GM11168 (cell line): ENCODE measurements around the gene MOCS2.

Source experiments
- in situ Hi-C: fragments of 300-500 bp; cut with MboI; formaldehyde crosslinking; loops from one replicate; pipeline ENCODE4 v1.12.0; 2022; ENCODE audit warnings: low sequenced_read_pairs; ENCODE audit not compliant: unreplicated experiment

MOCS2 gene

GRCh38 chr5:53059281-53059680 lies 50.3 kb downstream of the MOCS2 start:
- in situ Hi-C loops = no loop called here

DNA sequence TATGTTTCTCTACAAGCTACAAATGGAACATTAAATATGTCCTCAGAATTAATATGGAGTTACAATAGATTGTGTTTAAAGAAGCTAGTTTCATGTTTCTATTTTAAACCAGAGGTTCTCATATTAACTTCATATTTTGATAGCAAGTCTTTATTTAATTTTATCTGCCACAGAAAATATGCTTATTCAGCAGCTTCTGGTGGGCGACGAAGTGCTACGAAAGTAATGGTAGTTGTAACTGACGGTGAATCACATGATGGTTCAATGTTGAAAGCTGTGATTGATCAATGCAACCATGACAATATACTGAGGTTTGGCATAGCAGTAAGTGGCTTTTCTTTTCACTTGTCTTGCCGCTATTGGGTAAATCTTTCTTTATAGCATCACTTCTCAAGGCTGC lies 54.2 kb downstream of the MOCS2 start:
- in situ Hi-C loops = no loop called here

DNA sequence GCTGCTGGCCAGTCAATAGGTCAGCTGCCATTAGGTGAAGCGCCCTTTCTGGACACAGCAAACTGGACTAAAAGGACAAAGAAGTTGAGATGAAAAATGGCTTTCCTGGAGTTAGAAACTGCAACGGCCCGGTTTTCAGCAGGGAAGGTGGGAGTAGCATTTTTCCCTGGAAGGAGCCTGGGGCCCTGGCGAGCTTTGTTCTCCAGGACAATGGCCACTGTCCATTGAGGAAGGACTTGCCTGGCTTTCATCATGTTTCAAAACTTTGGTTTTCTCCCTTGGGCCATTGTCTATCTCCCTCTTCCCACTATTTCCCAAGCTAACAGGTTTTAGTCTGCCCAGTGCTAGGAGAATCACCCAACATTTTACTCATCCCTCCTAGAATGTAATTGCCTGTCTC lies 56.2 kb downstream of the MOCS2 start:
- in situ Hi-C loops = no loop called here

DNA sequence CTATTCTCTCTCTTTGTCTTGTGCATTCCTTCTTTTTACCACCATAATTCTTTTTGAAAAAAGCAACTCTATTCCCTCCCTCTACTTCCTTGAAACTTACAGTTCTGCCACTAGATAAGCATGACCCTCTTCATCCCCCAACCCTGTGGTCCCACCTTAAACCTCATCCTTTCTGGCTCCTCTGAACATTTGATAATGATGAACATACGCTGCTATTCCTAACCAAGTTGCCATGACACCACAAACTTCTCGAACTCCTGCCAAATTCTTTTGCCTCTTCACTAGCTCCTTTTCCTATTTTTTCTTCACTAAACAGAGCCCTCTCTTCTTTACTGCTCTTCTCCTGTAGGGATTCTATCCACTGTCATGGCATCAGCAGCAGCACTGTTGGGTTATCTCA lies 57.1 kb downstream of the MOCS2 start:
- in situ Hi-C loops = no loop called here

DNA sequence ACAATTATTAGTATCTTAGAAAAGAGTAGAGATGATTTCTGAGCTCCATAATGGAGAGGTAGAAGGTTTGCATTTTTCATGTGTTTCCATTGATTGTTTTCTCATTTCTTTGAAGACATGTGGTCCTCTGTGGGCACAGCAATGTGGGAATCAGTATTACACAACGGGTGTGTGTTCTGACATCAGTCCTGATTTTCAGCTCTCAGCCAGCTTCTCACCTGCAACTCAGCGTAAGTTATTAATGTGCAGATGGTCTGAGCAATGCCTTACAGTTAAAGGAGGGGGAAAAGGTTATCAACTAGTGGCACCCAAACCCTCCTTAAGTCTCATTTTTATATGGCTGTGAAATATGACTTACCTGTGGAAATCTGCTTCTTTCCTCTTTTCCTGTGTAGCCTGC lies 61.3 kb downstream of the MOCS2 start:
- in situ Hi-C loops = no loop called here
